K562 (cell line): ENCODE data around the gene DYRK1A. TPM values are rescaled to one million over a fixed set of nuclear protein-coding genes. Genes with fewer than 3 reads are reported as not detected.

Experiments used
- ATAC-seq: fragments of 200-7000 bp; cut with Tn5 transposase; 3 replicates; pipeline ENCODE4 v1.9.1; 2020; ENCODE audit warnings: moderate library complexity
- BruUV-seq: library from RNA; stranded (reverse); fragments of 400-500 nt; replicated peaks from 2 replicates; lab custom pipeline; 2021; lab: Mats Ljungman, UMichigan
- CTCF ChIA-PET: fragments of 300-600 bp; formaldehyde crosslinking; extraction: SDS; loops from one replicate; lab custom pipeline; 2021; ENCODE audit warnings: low intra/inter-chr PET ratio; lab: Yijun Ruan, JAX
- POLR2A ChIA-PET: fragments of 300-600, 350-650 bp; sonication (Branson Sonifier 250); formaldehyde crosslinking; extraction: SDS; loops from one replicate; lab custom pipeline; 2021; ENCODE audit warnings: antibody characterized with exemption, inconsistent platforms; lab: Yijun Ruan, JAX
- DNase-seq, 4 experiments: peaks; one replicate each; pipeline versions ENCODE4 v3.0.0 to v3.0.0-alpha.2; 2011 to 2018; ENCODE audit warnings: low spot score in 3 of 4, mixed read lengths in 3 of 4; ENCODE audit errors: extremely low read depth in 1 of 4
- FAIRE-seq: peaks from 2 replicates; lab custom pipeline; 2011; peaks lifted over from hg19 to GRCh38; lab: Jason Lieb, UNC
- H2AFZ ChIP-seq: 2 replicates; pipeline ENCODE4 v1.6.0; 2011; ENCODE audit warnings: low read depth, low read length, control low read depth, inconsistent platforms
- H3K27ac ChIP-seq: fragments of 200-600 bp; 3 replicates; pipeline ENCODE4 v1.8.0; 2011; ENCODE audit warnings: low read depth, mild to moderate bottlenecking, control low read depth, inconsistent platforms, low read length, moderate library complexity, mixed read lengths; ENCODE audit errors: extremely low read depth
- H3K27me3 ChIP-seq, 2 experiments: fragments of 300-600 bp in 1 of 2; 2 replicates in 1 of 2; 3 replicates in 1 of 2; pipeline versions ENCODE4 v1.6.0 to v1.8.0; 2011; ENCODE audit warnings: inconsistent platforms in 2 of 2, low read length in 2 of 2, mild to moderate bottlenecking in 1 of 2, mixed read lengths in 1 of 2, moderate library complexity in 1 of 2; ENCODE audit not compliant: control insufficient read depth in 2 of 2, insufficient read depth in 2 of 2
- H3K36me3 ChIP-seq: fragments of 300-600 bp; 3 replicates; pipeline ENCODE4 v1.8.0; 2011; ENCODE audit warnings: mild to moderate bottlenecking, low read length, inconsistent platforms; ENCODE audit not compliant: control insufficient read depth, insufficient read depth
- H3K4me1 ChIP-seq, 2 experiments: fragments of 200-600 bp in 1 of 2; replicated peaks in 1 of 2; 2 replicates in 1 of 2; 3 replicates in 1 of 2; pipeline versions ENCODE4 v1.5.1 to v1.8.0; 2011; ENCODE audit warnings: inconsistent platforms in 2 of 2, low read length in 2 of 2, mild to moderate bottlenecking in 1 of 2, mixed read lengths in 1 of 2, moderate library complexity in 1 of 2; ENCODE audit not compliant: control insufficient read depth in 2 of 2, insufficient read depth in 2 of 2
- H3K4me2 ChIP-seq: 2 replicates; pipeline ENCODE4 v1.6.1; 2011; ENCODE audit warnings: low read length, control low read depth, inconsistent platforms, mixed read lengths; ENCODE audit not compliant: insufficient read depth
- H3K4me3 ChIP-seq: fragments of 200-600 bp; sonication (generic), shearing (Covaris generic); 2 replicates; pipeline ENCODE4 v1.5.1; 2016; ENCODE audit warnings: control low read depth, inconsistent platforms
- H3K79me2 ChIP-seq: fragments of 200-600 bp; 3 replicates; pipeline ENCODE4 v1.8.0; 2011; ENCODE audit warnings: low read length, inconsistent platforms; ENCODE audit not compliant: control insufficient read depth, insufficient read depth
- H3K9ac ChIP-seq, 2 experiments: 2 replicates each; pipeline versions ENCODE4 v1.6.0 to v1.6.1; 2011; ENCODE audit warnings: low read depth in 2 of 2, low read length in 2 of 2, control low read depth in 1 of 2, inconsistent platforms in 1 of 2, mild to moderate bottlenecking in 1 of 2, mixed read lengths in 1 of 2; ENCODE audit not compliant: insufficient read depth in 1 of 2
- H3K9me1 ChIP-seq: one replicate; pipeline ENCODE4 v1.6.0; 2011; ENCODE audit warnings: inconsistent platforms, mild to moderate bottlenecking, low read length, moderate library complexity; ENCODE audit not compliant: control insufficient read depth, insufficient read depth
- H3K9me3 ChIP-seq: replicated peaks from 2 replicates; pipeline ENCODE4 v1.5.1; 2011; ENCODE audit warnings: low read depth, low read length, inconsistent platforms; ENCODE audit not compliant: control insufficient read depth, insufficient read depth
- H4K20me1 ChIP-seq: replicated peaks from 2 replicates; pipeline ENCODE4 v1.6.1; 2011; ENCODE audit warnings: low read length, inconsistent platforms, mixed read lengths; ENCODE audit not compliant: control insufficient read depth, insufficient read depth
- BRD9 ChIP-seq: fragments of 450-650 bp; IDR thresholded peaks from 2 replicates; pipeline ENCODE4 v1.6.1; 2018; ENCODE audit warnings: low read depth; ENCODE audit not compliant: partially characterized antibody
- DNMT1 ChIP-seq: fragments of 450-650 bp; IDR thresholded peaks from 2 replicates; pipeline ENCODE4 v1.6.1; 2016; ENCODE audit warnings: antibody characterized with exemption, mild to moderate bottlenecking
- NFYB ChIP-seq: IDR thresholded peaks from 2 replicates; pipeline ENCODE4 v1.6.1; 2011; ENCODE audit warnings: mild to moderate bottlenecking, moderate library complexity; ENCODE audit not compliant: insufficient read length; ENCODE audit errors: extremely low read depth
- PTRF ChIP-seq: fragments of 450-650 bp; IDR thresholded peaks from 2 replicates; pipeline ENCODE4 v1.6.1; 2016; ENCODE audit warnings: mild to moderate bottlenecking, missing genetic modification characterization, missing compliant biosample characterization
- PTTG1 ChIP-seq: fragments of 450-650 bp; IDR thresholded peaks from 2 replicates; pipeline ENCODE4 v1.6.1; 2016; ENCODE audit warnings: low read depth, mild to moderate bottlenecking, missing genetic modification characterization, missing compliant biosample characterization
- ZNF717 ChIP-seq: fragments of 250-450 bp; sonication (Bioruptor Pico); IDR thresholded peaks from 2 replicates; pipeline ENCODE4 v1.5.0; 2021
- WGBS: fragments of 100-300 bp; shearing (Covaris generic); methylation state at CpG from one replicate; pipeline ENCODE4 v1.1.6; 2016; ENCODE audit warnings: low coverage, mixed read lengths; ENCODE audit not compliant: insufficient coverage; ENCODE audit errors: missing lambda C conversion rate; 5-methylcytosine and 5-hydroxymethylcytosine counted together
- in situ Hi-C: fragments of 300-500 bp; cut with MboI; formaldehyde crosslinking; loops from 4 replicates; pipeline ENCODE4 v1.15.0; 2018; ENCODE audit warnings: inconsistent platforms, mixed read lengths
- intact Hi-C: fragments of 100-400 bp; cut with micrococcal nuclease; formaldehyde crosslinking; loops from 2 replicates; pipeline ENCODE4 v1.14.2; 2022
- polyA plus RNA-seq, 8 experiments: library from polyadenylated mRNA; depleted of rRNA in 4 of 8; stranded (reverse) in 5 of 8; unstranded in 3 of 8; fragments of >200 nt; fragmentation: Nextera tagmentation in 2 of 8; fragmentation: Illumina TruSeq in 1 of 8; extraction: Ambion mirVana in 2 of 8; extraction: Trizol in 1 of 8; gene quantifications; 2 replicates each; pipeline versions ENCODE4 v1.2.1 to v1.2.3, GENCODE V29; 2011 to 2014; ENCODE audit warnings: inconsistent platforms in 1 of 8, missing spikeins in 1 of 8
- total RNA-seq, 7 experiments: library from RNA; depleted of rRNA in 6 of 7; stranded (reverse); fragments of >200 nt in 6 of 7; fragmentation: Illumina TruSeq in 2 of 7; extraction: Trizol in 2 of 7; gene quantifications; 2 replicates each; pipeline versions ENCODE4 v1.2.1 to v1.2.3, GENCODE V29; 2011 to 2021; ENCODE audit warnings: low replicate concordance in 1 of 7
- TF ChIP-seq, protein P1 (sequence below): fragments of 250-450 bp; sonication (Bioruptor Pico); IDR thresholded peaks from 2 replicates; pipeline ENCODE4 v1.5.0; 2021
- TF ChIP-seq, protein P2 (sequence below): fragments of 200-600 bp; sonication (generic); IDR thresholded peaks from one replicate; pipeline ENCODE4 v1.6.1; 2012; ENCODE audit warnings: mild to moderate bottlenecking, low read depth, low read length, inconsistent platforms
- TF ChIP-seq, protein P3 (sequence below): sonication (generic); formaldehyde crosslinking; IDR thresholded peaks from 2 replicates; pipeline ENCODE4 v1.8.0; 2022; ENCODE audit warnings: mild to moderate bottlenecking, missing genetic modification reagents

The DYRK1A gene
- total and polyA plus RNA-seq, 9 of the 15 experiments (the other 6 are each of a cell fraction or from before 2014, with no cell fraction given), result 3.7 to 64.8 (median 42.3) TPM

DNA sequence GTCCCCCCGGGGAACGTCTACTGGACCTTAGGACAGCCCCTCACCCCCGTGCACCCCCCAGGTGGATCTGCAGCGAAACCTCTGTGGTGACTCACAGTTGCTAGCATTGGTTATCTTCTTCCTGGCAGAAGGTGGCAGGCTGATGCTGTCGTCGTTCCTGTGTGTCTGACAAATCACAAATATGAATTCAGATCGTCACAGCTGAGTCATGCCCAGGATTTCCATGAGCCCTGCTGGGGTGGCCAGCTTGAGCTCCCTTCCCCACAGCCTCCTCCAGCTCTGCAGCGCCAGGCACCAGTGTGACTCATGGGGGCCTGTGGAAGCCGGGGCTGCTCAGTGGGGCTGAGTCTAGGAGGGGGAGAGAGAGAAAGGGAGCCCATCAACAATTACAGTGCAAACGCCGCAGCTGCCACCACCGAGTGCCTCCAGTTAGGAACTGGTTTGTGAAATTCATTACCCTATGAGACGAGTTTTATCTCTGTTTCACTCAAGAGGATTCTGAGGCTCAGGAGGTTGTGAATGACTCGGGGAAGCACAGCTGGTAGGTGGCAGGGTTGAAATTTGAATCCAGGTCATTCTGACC lies 197.9 kb downstream of the DYRK1A start:
- intact Hi-C loops (loop anchor here (2.0 to 10.0 kb wide), 4 partner anchors 18 to 340 kb away; no protein-coding TSS in a partner anchor), in situ Hi-C loops (no loop called here)
- Histone ChIP-seq H3K4me1 (peaks cover 30 to 53% of the 10 kb centered on the region in 2 experiments), H2AFZ (peak overlapping the region; percentile 98), H3K36me3 (no peaks in the 10 kb centered on the region), H3K9me3 (no peaks in the 10 kb centered on the region), H3K27ac (peak overlapping the region; percentile 90), H3K27me3 (no peaks in the 10 kb centered on the region), H3K9me1 (no peaks in the 10 kb centered on the region), H3K4me3 (peak overlapping the region; percentile 61), H3K79me2 (peaks cover 10% of the 10 kb centered on the region), H3K4me2 (peak overlapping the region; percentile 98), H3K9ac (peak overlapping the region; percentile 67 to 92), H4K20me1 (no peaks in the 10 kb centered on the region)
- POLR2A ChIA-PET, result interaction anchor here (0.7 to 2.7 kb wide), 25 partner anchors 9 to 1011 kb away, joined by 3 to 28 read pairs (median 4); partner anchors contain the start of gene VPS26C
- CTCF ChIA-PET, result no interaction called here
- ATAC-seq (peak; percentile 70), DNase-seq (peak; percentile 73 to 93 (median 81)), FAIRE-seq (peak; percentile 88)
- WGBS, result 2% methylated on average over 14 of the region's 14 CpGs
- TSS peak; percentile 71 for BruUV-seq
- no peak for TF ChIP-seq PTRF (tag)
- 0 out of 2 replicates have a peak, but pooled peaks have one; percentile 64 for TF ChIP-seq DNMT1
- no peak for TF ChIP-seq ZNF717 (CRISPR knock-in tag)
- no peak for TF ChIP-seq PTTG1 (tag)
- peak; percentile 32 for TF ChIP-seq BRD9
- TF ChIP-seq, protein P1, sequence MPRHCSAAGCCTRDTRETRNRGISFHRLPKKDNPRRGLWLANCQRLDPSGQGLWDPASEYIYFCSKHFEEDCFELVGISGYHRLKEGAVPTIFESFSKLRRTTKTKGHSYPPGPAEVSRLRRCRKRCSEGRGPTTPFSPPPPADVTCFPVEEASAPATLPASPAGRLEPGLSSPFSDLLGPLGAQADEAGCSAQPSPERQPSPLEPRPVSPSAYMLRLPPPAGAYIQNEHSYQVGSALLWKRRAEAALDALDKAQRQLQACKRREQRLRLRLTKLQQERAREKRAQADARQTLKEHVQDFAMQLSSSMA (CRISPR knock-in tag), result no peak
- TF ChIP-seq, protein P2, sequence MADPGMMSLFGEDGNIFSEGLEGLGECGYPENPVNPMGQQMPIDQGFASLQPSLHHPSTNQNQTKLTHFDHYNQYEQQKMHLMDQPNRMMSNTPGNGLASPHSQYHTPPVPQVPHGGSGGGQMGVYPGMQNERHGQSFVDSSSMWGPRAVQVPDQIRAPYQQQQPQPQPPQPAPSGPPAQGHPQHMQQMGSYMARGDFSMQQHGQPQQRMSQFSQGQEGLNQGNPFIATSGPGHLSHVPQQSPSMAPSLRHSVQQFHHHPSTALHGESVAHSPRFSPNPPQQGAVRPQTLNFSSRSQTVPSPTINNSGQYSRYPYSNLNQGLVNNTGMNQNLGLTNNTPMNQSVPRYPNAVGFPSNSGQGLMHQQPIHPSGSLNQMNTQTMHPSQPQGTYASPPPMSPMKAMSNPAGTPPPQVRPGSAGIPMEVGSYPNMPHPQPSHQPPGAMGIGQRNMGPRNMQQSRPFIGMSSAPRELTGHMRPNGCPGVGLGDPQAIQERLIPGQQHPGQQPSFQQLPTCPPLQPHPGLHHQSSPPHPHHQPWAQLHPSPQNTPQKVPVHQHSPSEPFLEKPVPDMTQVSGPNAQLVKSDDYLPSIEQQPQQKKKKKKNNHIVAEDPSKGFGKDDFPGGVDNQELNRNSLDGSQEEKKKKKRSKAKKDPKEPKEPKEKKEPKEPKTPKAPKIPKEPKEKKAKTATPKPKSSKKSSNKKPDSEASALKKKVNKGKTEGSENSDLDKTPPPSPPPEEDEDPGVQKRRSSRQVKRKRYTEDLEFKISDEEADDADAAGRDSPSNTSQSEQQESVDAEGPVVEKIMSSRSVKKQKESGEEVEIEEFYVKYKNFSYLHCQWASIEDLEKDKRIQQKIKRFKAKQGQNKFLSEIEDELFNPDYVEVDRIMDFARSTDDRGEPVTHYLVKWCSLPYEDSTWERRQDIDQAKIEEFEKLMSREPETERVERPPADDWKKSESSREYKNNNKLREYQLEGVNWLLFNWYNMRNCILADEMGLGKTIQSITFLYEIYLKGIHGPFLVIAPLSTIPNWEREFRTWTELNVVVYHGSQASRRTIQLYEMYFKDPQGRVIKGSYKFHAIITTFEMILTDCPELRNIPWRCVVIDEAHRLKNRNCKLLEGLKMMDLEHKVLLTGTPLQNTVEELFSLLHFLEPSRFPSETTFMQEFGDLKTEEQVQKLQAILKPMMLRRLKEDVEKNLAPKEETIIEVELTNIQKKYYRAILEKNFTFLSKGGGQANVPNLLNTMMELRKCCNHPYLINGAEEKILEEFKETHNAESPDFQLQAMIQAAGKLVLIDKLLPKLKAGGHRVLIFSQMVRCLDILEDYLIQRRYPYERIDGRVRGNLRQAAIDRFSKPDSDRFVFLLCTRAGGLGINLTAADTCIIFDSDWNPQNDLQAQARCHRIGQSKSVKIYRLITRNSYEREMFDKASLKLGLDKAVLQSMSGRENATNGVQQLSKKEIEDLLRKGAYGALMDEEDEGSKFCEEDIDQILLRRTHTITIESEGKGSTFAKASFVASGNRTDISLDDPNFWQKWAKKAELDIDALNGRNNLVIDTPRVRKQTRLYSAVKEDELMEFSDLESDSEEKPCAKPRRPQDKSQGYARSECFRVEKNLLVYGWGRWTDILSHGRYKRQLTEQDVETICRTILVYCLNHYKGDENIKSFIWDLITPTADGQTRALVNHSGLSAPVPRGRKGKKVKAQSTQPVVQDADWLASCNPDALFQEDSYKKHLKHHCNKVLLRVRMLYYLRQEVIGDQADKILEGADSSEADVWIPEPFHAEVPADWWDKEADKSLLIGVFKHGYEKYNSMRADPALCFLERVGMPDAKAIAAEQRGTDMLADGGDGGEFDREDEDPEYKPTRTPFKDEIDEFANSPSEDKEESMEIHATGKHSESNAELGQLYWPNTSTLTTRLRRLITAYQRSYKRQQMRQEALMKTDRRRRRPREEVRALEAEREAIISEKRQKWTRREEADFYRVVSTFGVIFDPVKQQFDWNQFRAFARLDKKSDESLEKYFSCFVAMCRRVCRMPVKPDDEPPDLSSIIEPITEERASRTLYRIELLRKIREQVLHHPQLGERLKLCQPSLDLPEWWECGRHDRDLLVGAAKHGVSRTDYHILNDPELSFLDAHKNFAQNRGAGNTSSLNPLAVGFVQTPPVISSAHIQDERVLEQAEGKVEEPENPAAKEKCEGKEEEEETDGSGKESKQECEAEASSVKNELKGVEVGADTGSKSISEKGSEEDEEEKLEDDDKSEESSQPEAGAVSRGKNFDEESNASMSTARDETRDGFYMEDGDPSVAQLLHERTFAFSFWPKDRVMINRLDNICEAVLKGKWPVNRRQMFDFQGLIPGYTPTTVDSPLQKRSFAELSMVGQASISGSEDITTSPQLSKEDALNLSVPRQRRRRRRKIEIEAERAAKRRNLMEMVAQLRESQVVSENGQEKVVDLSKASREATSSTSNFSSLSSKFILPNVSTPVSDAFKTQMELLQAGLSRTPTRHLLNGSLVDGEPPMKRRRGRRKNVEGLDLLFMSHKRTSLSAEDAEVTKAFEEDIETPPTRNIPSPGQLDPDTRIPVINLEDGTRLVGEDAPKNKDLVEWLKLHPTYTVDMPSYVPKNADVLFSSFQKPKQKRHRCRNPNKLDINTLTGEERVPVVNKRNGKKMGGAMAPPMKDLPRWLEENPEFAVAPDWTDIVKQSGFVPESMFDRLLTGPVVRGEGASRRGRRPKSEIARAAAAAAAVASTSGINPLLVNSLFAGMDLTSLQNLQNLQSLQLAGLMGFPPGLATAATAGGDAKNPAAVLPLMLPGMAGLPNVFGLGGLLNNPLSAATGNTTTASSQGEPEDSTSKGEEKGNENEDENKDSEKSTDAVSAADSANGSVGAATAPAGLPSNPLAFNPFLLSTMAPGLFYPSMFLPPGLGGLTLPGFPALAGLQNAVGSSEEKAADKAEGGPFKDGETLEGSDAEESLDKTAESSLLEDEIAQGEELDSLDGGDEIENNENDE, result no peak
- TF ChIP-seq, protein P3, sequence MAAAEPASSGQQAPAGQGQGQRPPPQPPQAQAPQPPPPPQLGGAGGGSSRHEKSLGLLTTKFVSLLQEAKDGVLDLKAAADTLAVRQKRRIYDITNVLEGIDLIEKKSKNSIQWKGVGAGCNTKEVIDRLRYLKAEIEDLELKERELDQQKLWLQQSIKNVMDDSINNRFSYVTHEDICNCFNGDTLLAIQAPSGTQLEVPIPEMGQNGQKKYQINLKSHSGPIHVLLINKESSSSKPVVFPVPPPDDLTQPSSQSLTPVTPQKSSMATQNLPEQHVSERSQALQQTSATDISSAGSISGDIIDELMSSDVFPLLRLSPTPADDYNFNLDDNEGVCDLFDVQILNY (CRISPR knock-in tag), result no peak
- no peak for TF ChIP-seq NFYB
